Neural cell (in vitro differentiated cells): Measurements from ENCODE around the gene NME9. TPM values are rescaled to one million over a fixed set of nuclear protein-coding genes. Genes with fewer than 3 reads are reported as not detected.

Experiments used
- H2AFZ ChIP-seq: fragments of 200-600, 300-800 bp; sonication (generic), shearing (Covaris generic); 2 replicates; pipeline ENCODE4 v1.6.0; 2014; ENCODE audit warnings: low read depth, mild to moderate bottlenecking, antibody characterized with exemption, low read length, moderate library complexity
- H3F3A ChIP-seq: fragments of 200-600 bp; shearing (Covaris generic); 2 replicates; pipeline ENCODE4 v1.6.1; 2016; ENCODE audit warnings: mild to moderate bottlenecking, moderate library complexity, mixed read lengths, antibody characterized with exemption, low read length; ENCODE audit not compliant: insufficient read depth, poor library complexity, severe bottlenecking
- H3K27ac ChIP-seq: fragments of 200-600, 300-800 bp; sonication (generic), shearing (Covaris generic); 2 replicates; pipeline ENCODE4 v1.5.1; 2014; ENCODE audit warnings: mild to moderate bottlenecking, low read length, moderate library complexity
- H3K27me3 ChIP-seq: fragments of 300-800, 200-600 bp; sonication (generic), shearing (Covaris generic); 2 replicates; pipeline ENCODE4 v1.6.0; 2014; ENCODE audit warnings: mild to moderate bottlenecking, low read depth, low read length, moderate library complexity; ENCODE audit not compliant: insufficient read depth
- H3K36me3 ChIP-seq: fragments of 300-800, 200-600 bp; sonication (generic), shearing (Covaris generic); 2 replicates; pipeline ENCODE4 v1.5.1; 2014; ENCODE audit warnings: mild to moderate bottlenecking, antibody characterized with exemption, low read length, moderate library complexity; ENCODE audit not compliant: insufficient read depth
- H3K4me2 ChIP-seq: fragments of 300-800, 200-600 bp; sonication (generic), shearing (Covaris generic); 2 replicates; pipeline ENCODE4 v1.6.0; 2014; ENCODE audit warnings: mild to moderate bottlenecking, low read length
- H3K4me3 ChIP-seq: fragments of 300-800, 200-600 bp; sonication (generic), shearing (Covaris generic); 2 replicates; pipeline ENCODE4 v1.5.1; 2014; ENCODE audit warnings: mild to moderate bottlenecking, low read length, moderate library complexity
- H3K79me2 ChIP-seq: fragments of 200-600 bp; shearing (Covaris generic); replicated peaks from 2 replicates; pipeline ENCODE4 v1.6.0; 2014; ENCODE audit warnings: mild to moderate bottlenecking, low read length, moderate library complexity; ENCODE audit not compliant: insufficient read depth
- H3K9ac ChIP-seq: fragments of 300-800, 200-600 bp; sonication (generic), shearing (Covaris generic); 2 replicates; pipeline ENCODE4 v1.6.1; 2016; ENCODE audit warnings: mild to moderate bottlenecking, low read length, mixed read lengths
- H3K9me2 ChIP-seq: fragments of 200-600 bp; shearing (Covaris generic); 2 replicates; pipeline ENCODE4 v1.6.1; 2016; ENCODE audit warnings: mild to moderate bottlenecking, low read length, mixed read lengths; ENCODE audit not compliant: insufficient read depth
- H3K9me3 ChIP-seq: fragments of 200-600, 300-800 bp; sonication (generic), shearing (Covaris generic); 2 replicates; pipeline ENCODE4 v1.6.1; 2016; ENCODE audit warnings: mild to moderate bottlenecking, mixed run types, low read length, moderate library complexity, mixed read lengths
- H4K20me1 ChIP-seq: fragments of 200-600 bp; shearing (Covaris generic); 2 replicates; pipeline ENCODE4 v1.6.1; 2016; ENCODE audit warnings: mild to moderate bottlenecking, mixed run types; ENCODE audit not compliant: insufficient read depth
- EP300 ChIP-seq: fragments of 450-650 bp; conservative IDR thresholded peaks from 2 replicates; pipeline ENCODE4 v1.6.1; 2014; ENCODE audit warnings: antibody characterized with exemption, mild to moderate bottlenecking, moderate library complexity; ENCODE audit not compliant: poor library complexity, severe bottlenecking
- EZH2 ChIP-seq: fragments of 200-600, 300-800 bp; shearing (Covaris generic), sonication (generic); IDR thresholded peaks from 2 replicates; pipeline ENCODE4 v1.6.1; 2014; ENCODE audit warnings: antibody characterized with exemption, low read length, borderline replicate concordance, mild to moderate bottlenecking; ENCODE audit not compliant: insufficient read depth, poor library complexity, severe bottlenecking
- MXI1 ChIP-seq: fragments of 450-650 bp; conservative IDR thresholded peaks from 2 replicates; pipeline ENCODE4 v1.6.1; 2014; ENCODE audit warnings: antibody characterized with exemption, mild to moderate bottlenecking; ENCODE audit not compliant: poor library complexity, severe bottlenecking
- POLR2AphosphoS5 ChIP-seq: IDR thresholded peaks from 2 replicates; pipeline ENCODE4 v1.6.1; 2012
- RAD21 ChIP-seq: fragments of 450-650 bp; conservative IDR thresholded peaks from 2 replicates; pipeline ENCODE4 v1.6.1; 2014; ENCODE audit warnings: antibody characterized with exemption, mild to moderate bottlenecking, moderate library complexity
- SMC3 ChIP-seq: fragments of 450-650 bp; conservative IDR thresholded peaks from 2 replicates; pipeline ENCODE4 v1.6.1; 2014; ENCODE audit warnings: antibody characterized with exemption, mild to moderate bottlenecking, moderate library complexity; ENCODE audit not compliant: poor library complexity
- TAF1 ChIP-seq: IDR thresholded peaks from 2 replicates; pipeline ENCODE4 v1.6.1; 2012; ENCODE audit warnings: low read depth
- polyA plus RNA-seq: library from polyadenylated mRNA; depleted of rRNA; stranded (reverse); fragments of >200 nt; gene quantifications from 2 replicates; pipeline ENCODE4 v1.2.3, GENCODE V29; 2014
- TF ChIP-seq, protein P1 (sequence below): IDR thresholded peaks from 2 replicates; pipeline ENCODE4 v1.6.1; 2012; ENCODE audit warnings: borderline replicate concordance
- TF ChIP-seq, protein P2 (sequence below): fragments of 450-650 bp; IDR thresholded peaks from 2 replicates; pipeline ENCODE4 v1.5.1; 2014; ENCODE audit warnings: antibody characterized with exemption, mild to moderate bottlenecking, moderate library complexity; ENCODE audit not compliant: poor library complexity, severe bottlenecking

Gene NME9
- polyA plus RNA-seq, 1 donor from 2014 or later: 17.4 TPM

DNA sequence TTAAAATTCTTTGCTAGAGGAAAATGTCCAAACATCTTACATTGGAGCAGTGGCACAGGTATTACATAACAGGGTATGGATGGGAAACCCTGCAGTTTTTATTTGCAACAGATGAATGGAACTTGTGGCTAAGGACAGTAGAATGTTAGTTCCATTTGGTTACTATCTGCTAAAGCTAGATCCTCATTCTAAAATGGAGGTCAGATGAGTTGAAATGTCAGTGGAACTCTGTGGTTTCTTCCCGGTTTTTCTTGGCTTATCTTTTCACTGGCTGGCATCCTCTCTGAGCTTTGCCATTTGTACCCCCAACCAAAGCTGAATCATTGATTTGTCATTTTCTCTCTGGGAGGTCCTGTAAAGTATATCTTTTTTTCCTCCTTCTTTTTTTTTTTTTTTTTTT lies 73.6 kb downstream of the NME9 start:
- TF ChIP-seq MXI1 (no peak), SMC3 (no peak), EZH2 (no peak), TAF1 (no peak), RAD21 (no peak), POLR2AphosphoS5 (no peak), EP300 (no peak)
- TF ChIP-seq, protein P1, sequence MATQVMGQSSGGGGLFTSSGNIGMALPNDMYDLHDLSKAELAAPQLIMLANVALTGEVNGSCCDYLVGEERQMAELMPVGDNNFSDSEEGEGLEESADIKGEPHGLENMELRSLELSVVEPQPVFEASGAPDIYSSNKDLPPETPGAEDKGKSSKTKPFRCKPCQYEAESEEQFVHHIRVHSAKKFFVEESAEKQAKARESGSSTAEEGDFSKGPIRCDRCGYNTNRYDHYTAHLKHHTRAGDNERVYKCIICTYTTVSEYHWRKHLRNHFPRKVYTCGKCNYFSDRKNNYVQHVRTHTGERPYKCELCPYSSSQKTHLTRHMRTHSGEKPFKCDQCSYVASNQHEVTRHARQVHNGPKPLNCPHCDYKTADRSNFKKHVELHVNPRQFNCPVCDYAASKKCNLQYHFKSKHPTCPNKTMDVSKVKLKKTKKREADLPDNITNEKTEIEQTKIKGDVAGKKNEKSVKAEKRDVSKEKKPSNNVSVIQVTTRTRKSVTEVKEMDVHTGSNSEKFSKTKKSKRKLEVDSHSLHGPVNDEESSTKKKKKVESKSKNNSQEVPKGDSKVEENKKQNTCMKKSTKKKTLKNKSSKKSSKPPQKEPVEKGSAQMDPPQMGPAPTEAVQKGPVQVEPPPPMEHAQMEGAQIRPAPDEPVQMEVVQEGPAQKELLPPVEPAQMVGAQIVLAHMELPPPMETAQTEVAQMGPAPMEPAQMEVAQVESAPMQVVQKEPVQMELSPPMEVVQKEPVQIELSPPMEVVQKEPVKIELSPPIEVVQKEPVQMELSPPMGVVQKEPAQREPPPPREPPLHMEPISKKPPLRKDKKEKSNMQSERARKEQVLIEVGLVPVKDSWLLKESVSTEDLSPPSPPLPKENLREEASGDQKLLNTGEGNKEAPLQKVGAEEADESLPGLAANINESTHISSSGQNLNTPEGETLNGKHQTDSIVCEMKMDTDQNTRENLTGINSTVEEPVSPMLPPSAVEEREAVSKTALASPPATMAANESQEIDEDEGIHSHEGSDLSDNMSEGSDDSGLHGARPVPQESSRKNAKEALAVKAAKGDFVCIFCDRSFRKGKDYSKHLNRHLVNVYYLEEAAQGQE: no peak
- TF ChIP-seq, protein P2, sequence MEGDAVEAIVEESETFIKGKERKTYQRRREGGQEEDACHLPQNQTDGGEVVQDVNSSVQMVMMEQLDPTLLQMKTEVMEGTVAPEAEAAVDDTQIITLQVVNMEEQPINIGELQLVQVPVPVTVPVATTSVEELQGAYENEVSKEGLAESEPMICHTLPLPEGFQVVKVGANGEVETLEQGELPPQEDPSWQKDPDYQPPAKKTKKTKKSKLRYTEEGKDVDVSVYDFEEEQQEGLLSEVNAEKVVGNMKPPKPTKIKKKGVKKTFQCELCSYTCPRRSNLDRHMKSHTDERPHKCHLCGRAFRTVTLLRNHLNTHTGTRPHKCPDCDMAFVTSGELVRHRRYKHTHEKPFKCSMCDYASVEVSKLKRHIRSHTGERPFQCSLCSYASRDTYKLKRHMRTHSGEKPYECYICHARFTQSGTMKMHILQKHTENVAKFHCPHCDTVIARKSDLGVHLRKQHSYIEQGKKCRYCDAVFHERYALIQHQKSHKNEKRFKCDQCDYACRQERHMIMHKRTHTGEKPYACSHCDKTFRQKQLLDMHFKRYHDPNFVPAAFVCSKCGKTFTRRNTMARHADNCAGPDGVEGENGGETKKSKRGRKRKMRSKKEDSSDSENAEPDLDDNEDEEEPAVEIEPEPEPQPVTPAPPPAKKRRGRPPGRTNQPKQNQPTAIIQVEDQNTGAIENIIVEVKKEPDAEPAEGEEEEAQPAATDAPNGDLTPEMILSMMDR: no peak
- Histone ChIP-seq H4K20me1 (no peaks in the 10 kb centered on the region), H3K9ac (no peak overlapping the region)

DNA sequence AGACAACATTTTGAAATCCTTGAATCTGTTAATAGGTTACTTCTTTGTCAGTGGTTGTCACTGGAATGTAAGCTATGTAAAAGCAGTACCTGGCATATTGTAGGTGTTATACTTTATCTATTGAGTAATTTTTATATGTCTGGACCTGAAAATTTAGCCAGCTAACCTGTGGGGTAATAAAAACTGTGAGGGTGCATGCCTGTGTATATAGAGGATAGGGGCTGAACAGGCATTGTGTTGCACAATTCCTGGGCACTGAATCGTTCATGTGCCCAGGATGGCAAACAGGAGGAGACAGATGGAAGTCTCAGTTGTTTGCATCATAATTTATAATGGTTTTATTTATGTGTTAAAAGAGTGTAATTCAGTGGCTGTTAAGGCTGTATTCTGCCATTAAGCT lies 75.4 kb downstream of the NME9 start:
- Histone ChIP-seq H3K27ac (no peak overlapping the region), H3K9ac (no peak overlapping the region), H3K36me3 (no peaks in the 10 kb centered on the region), H3K9me3 (no peaks in the 10 kb centered on the region), H3K4me3 (no peak overlapping the region), H4K20me1 (no peaks in the 10 kb centered on the region), H3K79me2 (no peaks in the 10 kb centered on the region), H2AFZ (no peak overlapping the region), H3F3A (no peaks in the 10 kb centered on the region), H3K4me2 (no peak overlapping the region), H3K9me2 (no peaks in the 10 kb centered on the region), H3K27me3 (no peaks in the 10 kb centered on the region)
- TF ChIP-seq, protein P1: no peak
- TF ChIP-seq TAF1: no peak
- TF ChIP-seq SMC3: no peak
- no peak for TF ChIP-seq MXI1
- TF ChIP-seq RAD21: no peak
- TF ChIP-seq POLR2AphosphoS5: no peak
- TF ChIP-seq, protein P2: no peak
- no peak for TF ChIP-seq EZH2

More for the DNA sequence above, 73.6 kb downstream of the NME9 start:
- H3K9me3 ChIP-seq: no peaks in the 10 kb centered on the region
- no peaks in the 10 kb centered on the region for H3K79me2 ChIP-seq
- no peaks in the 10 kb centered on the region for H3K9me2 ChIP-seq
- H3K36me3 ChIP-seq: no peaks in the 10 kb centered on the region
- no peak overlapping the region for H3K4me3 ChIP-seq
- no peaks in the 10 kb centered on the region for H3K27me3 ChIP-seq
- H2AFZ ChIP-seq: no peak overlapping the region
- H3K4me2 ChIP-seq: no peak overlapping the region
- no peaks in the 10 kb centered on the region for H3F3A ChIP-seq
- H3K27ac ChIP-seq: no peak overlapping the region
